Measurements from ENCODE around the gene SDHA. TPM values are rescaled to one million over a fixed set of nuclear protein-coding genes. Genes with fewer than 3 reads are reported as not detected.
"Not testable (repeated sequence)": the region's sequence is repeated elsewhere in the genome, so short reads cannot be mapped to it uniquely, and the experiment has no call there.

The SDHA gene
- total RNA-seq, 1 experiment from 2014 or later, result 54.0 TPM

DNA sequence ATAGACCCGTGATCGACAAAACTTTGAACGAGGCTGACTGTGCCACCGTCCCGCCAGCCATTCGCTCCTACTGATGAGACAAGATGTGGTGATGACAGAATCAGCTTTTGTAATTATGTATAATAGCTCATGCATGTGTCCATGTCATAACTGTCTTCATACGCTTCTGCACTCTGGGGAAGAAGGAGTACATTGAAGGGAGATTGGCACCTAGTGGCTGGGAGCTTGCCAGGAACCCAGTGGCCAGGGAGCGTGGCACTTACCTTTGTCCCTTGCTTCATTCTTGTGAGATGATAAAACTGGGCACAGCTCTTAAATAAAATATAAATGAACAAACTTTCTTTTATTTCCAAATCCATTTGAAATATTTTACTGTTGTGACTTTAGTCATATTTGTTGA, 38.2 kb downstream of the SDHA start:
- not testable (repeated sequence) for H3K4me2 ChIP-seq (ENCODE audit: low read depth, low read length, poor library complexity, severe bottlenecking); H4K20me1 ChIP-seq (ENCODE audit: insufficient read depth, low read depth, low read length); H3K4me1 ChIP-seq (ENCODE audit: low read length); DNase-seq; H3K4me3 ChIP-seq (ENCODE audit: low read length); H3K79me2 ChIP-seq (ENCODE audit: low read length); H2AFZ ChIP-seq (ENCODE audit: low read length); H3K27me3 ChIP-seq (ENCODE audit: low read length); H3K27ac ChIP-seq (ENCODE audit: low read length); H3K9me3 ChIP-seq (ENCODE audit: low read length); H3K9ac ChIP-seq (ENCODE audit: low read length); H3K9me2 ChIP-seq (replicated peaks; ENCODE audit: insufficient read depth, low read length)
- H3K36me3 ChIP-seq (ENCODE audit: insufficient read depth, low read length), result peaks cover 41% of the 10 kb centered on the region

DNA sequence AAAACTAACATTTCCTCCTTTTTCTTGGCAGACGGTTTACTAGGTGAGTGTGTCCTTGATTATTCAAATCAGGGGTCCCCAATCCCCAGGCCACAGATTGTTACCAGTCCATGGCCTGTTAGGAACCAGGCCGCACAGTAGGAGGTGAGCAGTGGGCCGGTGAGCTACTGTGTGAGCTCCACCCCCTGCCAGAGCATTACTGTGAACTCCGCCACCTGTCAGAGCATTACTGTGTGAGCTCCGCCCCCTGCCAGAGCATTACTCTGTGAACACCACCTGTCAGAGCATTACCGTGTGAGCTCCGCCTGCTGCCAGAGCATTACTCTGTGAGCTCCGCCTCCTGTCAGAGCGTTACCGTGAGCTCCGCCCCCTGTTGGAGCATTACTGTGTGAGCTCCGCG, 39.0 kb downstream of the SDHA start:
- Histone ChIP-seq H3K79me2 (ENCODE audit: low read length) (no peaks in the 10 kb centered on the region), H3K9ac (ENCODE audit: low read length) (no peak overlapping the region), H3K27ac (ENCODE audit: low read length) (no peak overlapping the region), H3K36me3 (ENCODE audit: insufficient read depth, low read length) (peaks cover 39% of the 10 kb centered on the region), H3K4me1 (ENCODE audit: low read length) (no peaks in the 10 kb centered on the region), H3K9me3 (ENCODE audit: low read length) (no peaks in the 10 kb centered on the region), H3K4me2 (ENCODE audit: low read depth, low read length, poor library complexity, severe bottlenecking) (no peak overlapping the region), H3K27me3 (ENCODE audit: low read length) (no peaks in the 10 kb centered on the region), H3K4me3 (ENCODE audit: low read length) (no peak overlapping the region), H3K9me2 (replicated peaks; ENCODE audit: insufficient read depth, low read length) (no peaks in the 10 kb centered on the region), H2AFZ (ENCODE audit: low read length) (no peak overlapping the region), H4K20me1 (ENCODE audit: insufficient read depth, low read depth, low read length) (no peaks in the 10 kb centered on the region)
- no peak for DNase-seq

DNA sequence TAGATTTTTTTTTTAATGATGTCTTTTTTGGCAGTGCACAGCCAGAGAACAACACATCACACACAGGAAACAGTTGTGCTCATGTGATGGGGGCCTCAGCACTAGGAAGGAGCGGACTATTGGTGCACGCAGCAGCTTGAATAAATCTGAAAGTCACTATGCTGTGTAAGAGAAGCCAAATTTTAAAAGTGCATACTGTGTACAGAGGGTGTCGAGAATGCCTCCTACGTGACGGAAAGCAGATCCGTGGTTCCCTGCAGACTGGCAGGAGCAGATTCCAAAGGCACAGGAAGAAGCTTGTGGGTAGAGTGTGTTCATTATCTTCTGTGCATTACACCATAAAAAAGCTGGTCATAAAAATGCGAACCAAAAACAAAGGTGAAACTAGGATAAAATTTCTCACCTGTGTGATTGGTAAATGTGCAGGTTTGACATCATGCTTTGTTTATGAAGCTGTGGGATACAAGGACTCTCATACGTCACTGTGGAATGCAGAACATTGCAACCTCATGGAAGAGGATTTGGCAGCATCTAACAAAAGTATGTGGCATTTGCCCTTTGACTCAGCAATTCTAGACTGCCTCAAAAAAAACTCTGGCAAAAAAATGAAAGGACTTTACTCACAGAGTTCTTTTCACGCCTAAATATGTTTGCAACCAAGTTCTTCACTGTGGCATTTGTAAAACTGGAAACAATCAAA, 45.3 kb downstream of the SDHA start:
- H2AFZ ChIP-seq (ENCODE audit: low read length); DNase-seq; H3K36me3 ChIP-seq (ENCODE audit: insufficient read depth, low read length); H3K79me2 ChIP-seq (ENCODE audit: low read length); H3K9me3 ChIP-seq (ENCODE audit: low read length); H3K9ac ChIP-seq (ENCODE audit: low read length); H3K9me2 ChIP-seq (replicated peaks; ENCODE audit: insufficient read depth, low read length); H3K4me3 ChIP-seq (ENCODE audit: low read length); H3K27ac ChIP-seq (ENCODE audit: low read length); H3K27me3 ChIP-seq (ENCODE audit: low read length); H4K20me1 ChIP-seq (ENCODE audit: insufficient read depth, low read depth, low read length); H3K4me1 ChIP-seq (ENCODE audit: low read length); H3K4me2 ChIP-seq (ENCODE audit: low read depth, low read length, poor library complexity, severe bottlenecking): not testable (repeated sequence)

DNA sequence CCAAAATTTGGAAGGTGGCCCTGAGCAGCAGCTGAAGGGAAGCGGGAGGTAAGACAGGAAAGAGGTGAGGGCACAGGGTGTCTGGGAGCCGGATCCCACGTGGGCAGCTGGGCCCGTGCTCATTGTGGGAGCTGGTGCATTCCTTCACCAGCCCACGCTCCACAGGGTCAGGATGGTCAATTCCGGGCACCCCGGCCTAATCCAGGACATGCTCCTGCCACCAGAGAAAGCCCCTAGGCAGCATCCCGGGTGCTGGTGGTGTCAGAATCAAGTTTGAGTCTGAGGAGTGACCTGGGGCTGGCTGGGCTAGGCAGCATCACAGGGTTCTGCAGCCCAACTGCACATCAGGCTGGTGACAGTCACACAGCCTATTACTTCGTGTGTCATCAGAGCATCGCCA, 46.2 kb downstream of the SDHA start:
- no peaks in the 10 kb centered on the region for H3K79me2 ChIP-seq (ENCODE audit: low read length)
- no peak overlapping the region for H3K4me3 ChIP-seq (ENCODE audit: low read length)
- H3K9me3 ChIP-seq (ENCODE audit: low read length), result no peaks in the 10 kb centered on the region
- no peaks in the 10 kb centered on the region for H3K27me3 ChIP-seq (ENCODE audit: low read length)
- H3K9me2 ChIP-seq (replicated peaks; ENCODE audit: insufficient read depth, low read length), result no peaks in the 10 kb centered on the region
- H4K20me1 ChIP-seq (ENCODE audit: insufficient read depth, low read depth, low read length), result no peaks in the 10 kb centered on the region
- H3K36me3 ChIP-seq (ENCODE audit: insufficient read depth, low read length), result peaks cover 4% of the 10 kb centered on the region; the same call in 1 of the 2 replicates
- no peak overlapping the region for H3K27ac ChIP-seq (ENCODE audit: low read length)
- H2AFZ ChIP-seq (ENCODE audit: low read length), result no peak overlapping the region
- DNase-seq, result peak; percentile 10
- H3K9ac ChIP-seq (ENCODE audit: low read length), result no peak overlapping the region
- no peak overlapping the region for H3K4me2 ChIP-seq (ENCODE audit: low read depth, low read length, poor library complexity, severe bottlenecking)
- peaks cover 6% of the 10 kb centered on the region for H3K4me1 ChIP-seq (ENCODE audit: low read length)

DNA sequence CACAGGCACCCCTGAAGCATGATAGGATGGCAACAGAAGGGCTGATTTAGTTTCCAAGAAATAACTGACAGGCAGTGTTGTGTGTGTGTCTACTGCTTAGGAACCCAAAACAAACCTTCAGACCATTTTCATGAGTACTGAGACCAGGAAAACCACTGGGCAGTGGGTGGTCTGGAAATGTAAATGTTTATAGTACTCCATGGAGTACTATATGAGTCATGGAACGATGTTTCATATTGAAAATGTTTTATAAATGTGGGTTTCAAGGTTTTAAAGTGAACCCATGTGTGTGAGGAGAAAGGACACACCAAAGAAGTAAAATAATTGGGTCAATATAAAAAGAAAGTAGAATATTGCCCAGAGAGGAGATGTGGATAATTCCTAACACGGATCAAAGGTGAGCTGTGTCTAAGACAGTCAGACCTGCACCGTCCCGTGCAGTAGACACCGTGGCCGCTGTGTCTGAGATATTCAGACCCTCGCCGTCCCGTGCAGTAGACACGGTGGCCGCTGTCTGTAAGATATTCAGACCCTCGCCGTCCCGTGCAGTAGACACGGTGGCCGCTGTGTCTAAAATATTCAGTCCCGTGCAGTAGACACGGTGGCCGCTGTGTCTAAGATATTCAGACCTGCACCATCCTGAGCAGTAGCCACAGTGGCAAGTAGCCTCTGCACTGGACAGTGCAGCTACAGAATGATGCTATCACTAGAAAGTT, 48.3 kb downstream of the SDHA start:
- not testable (repeated sequence) for H3K9me3 ChIP-seq (ENCODE audit: low read length); H3K9ac ChIP-seq (ENCODE audit: low read length); H4K20me1 ChIP-seq (ENCODE audit: insufficient read depth, low read depth, low read length); H3K27me3 ChIP-seq (ENCODE audit: low read length); H3K79me2 ChIP-seq (ENCODE audit: low read length); H3K4me2 ChIP-seq (ENCODE audit: low read depth, low read length, poor library complexity, severe bottlenecking); H3K27ac ChIP-seq (ENCODE audit: low read length); H3K4me3 ChIP-seq (ENCODE audit: low read length); DNase-seq; H2AFZ ChIP-seq (ENCODE audit: low read length); H3K36me3 ChIP-seq (ENCODE audit: insufficient read depth, low read length); H3K9me2 ChIP-seq (replicated peaks; ENCODE audit: insufficient read depth, low read length)
- peaks cover 14% of the 10 kb centered on the region for H3K4me1 ChIP-seq (ENCODE audit: low read length)

DNA sequence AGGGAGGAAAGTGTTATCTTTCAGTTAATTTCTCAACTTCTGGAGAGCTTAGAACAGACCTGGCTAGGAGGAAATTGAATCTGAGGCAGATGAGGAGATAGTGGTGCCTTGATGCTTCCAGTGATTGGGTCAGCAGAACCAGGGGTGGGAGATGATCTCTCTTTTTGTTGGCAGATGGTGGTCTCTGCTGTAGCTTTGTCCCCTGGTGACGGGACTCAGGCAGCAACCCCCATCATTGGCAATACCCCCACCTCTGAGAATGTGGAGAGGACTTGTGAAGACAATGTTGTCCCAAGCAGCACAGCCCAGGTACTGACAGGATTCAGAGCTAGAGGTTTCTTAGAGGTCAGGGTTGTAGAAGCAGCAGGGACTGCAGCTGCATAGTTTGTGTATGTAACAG, 49.6 kb downstream of the SDHA start:
- DNase-seq, result peak; percentile 37
- H3K27ac ChIP-seq (ENCODE audit: low read length), result no peak overlapping the region

DNA sequence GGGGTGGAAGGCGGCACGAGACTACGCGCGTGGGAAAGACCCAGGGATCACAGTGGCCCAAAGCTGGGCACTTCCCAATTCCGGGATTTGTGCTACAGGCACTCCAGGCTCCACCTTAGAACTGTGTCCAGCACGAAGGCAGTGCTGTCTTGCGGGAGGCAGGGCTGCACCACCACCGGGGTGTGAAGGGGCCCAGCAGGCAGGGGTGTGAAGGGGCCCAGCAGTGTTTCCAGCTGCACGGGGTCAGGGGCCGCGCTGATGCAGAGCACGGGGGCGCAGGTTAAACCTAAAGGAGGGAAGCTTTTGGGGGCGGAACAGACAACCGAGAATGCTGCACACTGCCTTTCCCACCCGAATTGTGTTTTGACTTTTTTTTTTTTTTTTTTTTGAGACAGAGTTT, 52.2 kb downstream of the SDHA start:
- H3K9me3 ChIP-seq (ENCODE audit: low read length), result no peaks in the 10 kb centered on the region
- DNase-seq, result no peak
- H3K9ac ChIP-seq (ENCODE audit: low read length), result peak overlapping the region; percentile 70
- H3K27me3 ChIP-seq (ENCODE audit: low read length), result no peaks in the 10 kb centered on the region
- H3K4me1 ChIP-seq (ENCODE audit: low read length), result peaks cover 25% of the 10 kb centered on the region
- peak overlapping the region; percentile 74 for H3K4me2 ChIP-seq (ENCODE audit: low read depth, low read length, poor library complexity, severe bottlenecking)
- no peaks in the 10 kb centered on the region for H3K9me2 ChIP-seq (replicated peaks; ENCODE audit: insufficient read depth, low read length)
- H3K27ac ChIP-seq (ENCODE audit: low read length), result 0 out of 2 replicates have a peak overlapping the region, but pooled peaks have one; percentile 56
- H4K20me1 ChIP-seq (ENCODE audit: insufficient read depth, low read depth, low read length), result no peaks in the 10 kb centered on the region
- no peak overlapping the region for H2AFZ ChIP-seq (ENCODE audit: low read length)
- peaks cover 17% of the 10 kb centered on the region for H3K36me3 ChIP-seq (ENCODE audit: insufficient read depth, low read length)
- H3K4me3 ChIP-seq (ENCODE audit: low read length), result peak overlapping the region; percentile 87; the same call in 1 of the 2 replicates
- H3K79me2 ChIP-seq (ENCODE audit: low read length), result peaks cover 33% of the 10 kb centered on the region

More for the DNA sequence above, 49.6 kb downstream of the SDHA start:
- Histone ChIP-seq H3K79me2 (ENCODE audit: low read length) (peaks cover 7% of the 10 kb centered on the region), H3K9me3 (ENCODE audit: low read length) (no peaks in the 10 kb centered on the region), H2AFZ (ENCODE audit: low read length) (no peak overlapping the region), H3K9ac (ENCODE audit: low read length) (no peak overlapping the region), H3K4me3 (ENCODE audit: low read length) (no peak overlapping the region), H4K20me1 (ENCODE audit: insufficient read depth, low read depth, low read length) (no peaks in the 10 kb centered on the region), H3K4me1 (ENCODE audit: low read length) (peaks cover 16% of the 10 kb centered on the region), H3K27me3 (ENCODE audit: low read length) (no peaks in the 10 kb centered on the region), H3K4me2 (ENCODE audit: low read depth, low read length, poor library complexity, severe bottlenecking) (no peak overlapping the region), H3K36me3 (ENCODE audit: insufficient read depth, low read length) (peaks cover 4% of the 10 kb centered on the region; the same call in 1 of the 2 replicates), H3K9me2 (replicated peaks; ENCODE audit: insufficient read depth, low read length) (no peaks in the 10 kb centered on the region)

DNA sequence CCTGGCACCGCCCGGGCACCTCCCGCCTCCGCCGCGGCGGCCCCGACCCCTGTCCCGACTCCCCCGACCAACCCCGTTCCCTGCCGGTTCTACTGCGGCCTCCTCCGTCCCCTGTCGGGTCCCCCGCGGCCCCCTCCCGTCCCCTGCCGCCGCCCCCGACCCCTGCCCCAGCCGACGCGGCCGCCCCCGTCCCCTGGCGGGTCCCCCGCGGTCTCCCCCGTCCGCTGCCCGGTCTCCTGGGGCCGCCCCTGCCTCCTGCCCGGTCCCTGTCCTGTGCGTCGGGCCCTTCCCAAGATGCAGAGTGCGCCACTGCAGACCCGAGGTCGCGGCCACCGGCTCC, 53.7 kb downstream of the SDHA start:
- not testable (repeated sequence) for H3K9me2 ChIP-seq (replicated peaks; ENCODE audit: insufficient read depth, low read length); H4K20me1 ChIP-seq (ENCODE audit: insufficient read depth, low read depth, low read length); H3K27me3 ChIP-seq (ENCODE audit: low read length); DNase-seq; H2AFZ ChIP-seq (ENCODE audit: low read length); H3K9me3 ChIP-seq (ENCODE audit: low read length)
- peaks cover 25% of the 10 kb centered on the region for H3K4me1 ChIP-seq (ENCODE audit: low read length)
- H3K27ac ChIP-seq (ENCODE audit: low read length), result peak overlapping the region; percentile 22; the same call in 1 of the 2 replicates
- peaks cover 22% of the 10 kb centered on the region for H3K36me3 ChIP-seq (ENCODE audit: insufficient read depth, low read length)
- H3K4me3 ChIP-seq (ENCODE audit: low read length), result peak overlapping the region; percentile 87
- peak overlapping the region; percentile 91 for H3K9ac ChIP-seq (ENCODE audit: low read length)
- H3K79me2 ChIP-seq (ENCODE audit: low read length), result peaks cover 45% of the 10 kb centered on the region
- H3K4me2 ChIP-seq (ENCODE audit: low read depth, low read length, poor library complexity, severe bottlenecking), result peak overlapping the region; percentile 61

All from Karpas-422 (cell line).